ENCODE results near the gene TECPR2. TPM values are rescaled to one million over a fixed set of nuclear protein-coding genes. Genes with fewer than 3 reads are reported as not detected.

Gene TECPR2
- total and polyA plus RNA-seq, 10 of the 15 experiments (the other 5 are each of a cell fraction or from before 2014, with no cell fraction given), result 0.15 to 10.0 (median 3.0) TPM

- Histone ChIP-seq H2AFZ (ENCODE audit: control insufficient read depth, low read depth, low read length) (no peak overlapping the region), H3K4me1 (ENCODE audit: control insufficient read depth, insufficient read depth, low read length) (no peaks in the 10 kb centered on the region), H3K9ac (ENCODE audit: control insufficient read depth, insufficient read depth, low read length) (no peak overlapping the region), H3K4me2 (ENCODE audit: control insufficient read depth, insufficient read depth) (no peak overlapping the region), H3K27ac (ENCODE audit: control insufficient read depth, insufficient read depth) (no peak overlapping the region), H3K27me3 (replicated peaks in 1 of 2; ENCODE audit: control insufficient read depth in 2 of 2, insufficient read depth in 2 of 2, low read length in 1 of 2) (no peaks in the 10 kb centered on the region), H3K79me2 (ENCODE audit: control insufficient read depth, insufficient read depth, low read length) (no peaks in the 10 kb centered on the region), H3K4me3 (no peak overlapping the region), H4K20me1 (ENCODE audit: control insufficient read depth, insufficient read depth) (no peaks in the 10 kb centered on the region), H3K9me3 (replicated peaks; ENCODE audit: control insufficient read depth, insufficient read depth, low read length) (no peaks in the 10 kb centered on the region), H3K36me3 (ENCODE audit: control insufficient read depth in 2 of 2, insufficient read depth in 2 of 2, low read length in 1 of 2) (no peaks in the 10 kb centered on the region)
- WGBS (ENCODE audit: insufficient coverage, insufficient replicate concordance, low lambda C conversion rate, missing lambda C conversion rate), result 85% methylated on average over 11 of the region's 11 CpGs
- ChIA-PET CTCF (no interaction called here), SMC1A (ENCODE audit: uncharacterized antibody, unreplicated experiment) (no interaction called here), RAD21 (ENCODE audit: unreplicated experiment) (no interaction called here), POLR2A (no interaction called here)
- no peak for ATAC-seq
- in situ Hi-C loops (cut with MboI), result no loop called here
- DNase-seq (ENCODE audit: low read depth, low spot score), result no peak
- FAIRE-seq, result no peak
- no TSS peak for BruUV-seq (replicated peaks)
- intact Hi-C loops (cut with micrococcal nuclease; ENCODE audit: unreplicated experiment), result no loop called here
- TF ChIP-seq, protein P1, sequence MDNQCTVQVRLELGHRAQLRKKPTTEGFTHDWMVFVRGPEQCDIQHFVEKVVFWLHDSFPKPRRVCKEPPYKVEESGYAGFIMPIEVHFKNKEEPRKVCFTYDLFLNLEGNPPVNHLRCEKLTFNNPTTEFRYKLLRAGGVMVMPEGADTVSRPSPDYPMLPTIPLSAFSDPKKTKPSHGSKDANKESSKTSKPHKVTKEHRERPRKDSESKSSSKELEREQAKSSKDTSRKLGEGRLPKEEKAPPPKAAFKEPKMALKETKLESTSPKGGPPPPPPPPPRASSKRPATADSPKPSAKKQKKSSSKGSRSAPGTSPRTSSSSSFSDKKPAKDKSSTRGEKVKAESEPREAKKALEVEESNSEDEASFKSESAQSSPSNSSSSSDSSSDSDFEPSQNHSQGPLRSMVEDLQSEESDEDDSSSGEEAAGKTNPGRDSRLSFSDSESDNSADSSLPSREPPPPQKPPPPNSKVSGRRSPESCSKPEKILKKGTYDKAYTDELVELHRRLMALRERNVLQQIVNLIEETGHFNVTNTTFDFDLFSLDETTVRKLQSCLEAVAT (IDR thresholded peaks at IDR 0.05), result no peak
- TF ChIP-seq HCFC1 (IDR thresholded peaks at IDR 0.05; ENCODE audit: low read length) (no peak), ZBED1 (IDR thresholded peaks at IDR 0.05; ENCODE audit: borderline replicate concordance) (no peak), GATAD2B (conservative IDR thresholded peaks at IDR 0.05; ENCODE audit: low read depth) (no peak), MEF2A (IDR thresholded peaks at IDR 0.05; ENCODE audit: insufficient read depth, low read depth, low read length) (no peak), ESRRA (IDR thresholded peaks at IDR 0.05; ENCODE audit: low read length) (no peak), BHLHE40 (IDR thresholded peaks at IDR 0.05; ENCODE audit: borderline replicate concordance in 1 of 2, low read depth in 2 of 2, low read length in 1 of 2) (no peak), STAT1 (conservative IDR thresholded peaks at IDR 0.05) (no peak), SUPT20H (IDR thresholded peaks at IDR 0.05; ENCODE audit: borderline replicate concordance, control insufficient read depth, low read depth, low read length) (no peak), CBX5 (IDR thresholded peaks at IDR 0.05; ENCODE audit: low read depth) (no peak), BACH1 (IDR thresholded peaks at IDR 0.05; ENCODE audit: borderline replicate concordance) (no peak), RELA (IDR thresholded peaks at IDR 0.05; ENCODE audit: borderline replicate concordance, partially characterized antibody) (no peak), MTA3 (IDR thresholded peaks at IDR 0.05; ENCODE audit: borderline replicate concordance, low read length) (no peak), ZBTB4 (CRISPR knock-in tag; IDR thresholded peaks at IDR 0.05) (no peak), MXI1 (IDR thresholded peaks at IDR 0.05; ENCODE audit: low read depth, low read length) (no peak), KAT2A (conservative IDR thresholded peaks at IDR 0.05; ENCODE audit: control insufficient read depth, low read depth, low read length) (no peak)
- TF ChIP-seq, protein P2, sequence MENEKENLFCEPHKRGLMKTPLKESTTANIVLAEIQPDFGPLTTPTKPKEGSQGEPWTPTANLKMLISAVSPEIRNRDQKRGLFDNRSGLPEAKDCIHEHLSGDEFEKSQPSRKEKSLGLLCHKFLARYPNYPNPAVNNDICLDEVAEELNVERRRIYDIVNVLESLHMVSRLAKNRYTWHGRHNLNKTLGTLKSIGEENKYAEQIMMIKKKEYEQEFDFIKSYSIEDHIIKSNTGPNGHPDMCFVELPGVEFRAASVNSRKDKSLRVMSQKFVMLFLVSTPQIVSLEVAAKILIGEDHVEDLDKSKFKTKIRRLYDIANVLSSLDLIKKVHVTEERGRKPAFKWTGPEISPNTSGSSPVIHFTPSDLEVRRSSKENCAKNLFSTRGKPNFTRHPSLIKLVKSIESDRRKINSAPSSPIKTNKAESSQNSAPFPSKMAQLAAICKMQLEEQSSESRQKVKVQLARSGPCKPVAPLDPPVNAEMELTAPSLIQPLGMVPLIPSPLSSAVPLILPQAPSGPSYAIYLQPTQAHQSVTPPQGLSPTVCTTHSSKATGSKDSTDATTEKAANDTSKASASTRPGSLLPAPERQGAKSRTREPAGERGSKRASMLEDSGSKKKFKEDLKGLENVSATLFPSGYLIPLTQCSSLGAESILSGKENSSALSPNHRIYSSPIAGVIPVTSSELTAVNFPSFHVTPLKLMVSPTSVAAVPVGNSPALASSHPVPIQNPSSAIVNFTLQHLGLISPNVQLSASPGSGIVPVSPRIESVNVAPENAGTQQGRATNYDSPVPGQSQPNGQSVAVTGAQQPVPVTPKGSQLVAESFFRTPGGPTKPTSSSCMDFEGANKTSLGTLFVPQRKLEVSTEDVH (IDR thresholded peaks at IDR 0.05; ENCODE audit: low read depth, partially characterized antibody), result no peak
Measured at GRCh38 chr14:102419276-102419675, 56.5 kb downstream of the TECPR2 start.

All from GM12878 (cell line).